ENCODE results near the gene ZFHX3.

ZFHX3 gene

DNA sequence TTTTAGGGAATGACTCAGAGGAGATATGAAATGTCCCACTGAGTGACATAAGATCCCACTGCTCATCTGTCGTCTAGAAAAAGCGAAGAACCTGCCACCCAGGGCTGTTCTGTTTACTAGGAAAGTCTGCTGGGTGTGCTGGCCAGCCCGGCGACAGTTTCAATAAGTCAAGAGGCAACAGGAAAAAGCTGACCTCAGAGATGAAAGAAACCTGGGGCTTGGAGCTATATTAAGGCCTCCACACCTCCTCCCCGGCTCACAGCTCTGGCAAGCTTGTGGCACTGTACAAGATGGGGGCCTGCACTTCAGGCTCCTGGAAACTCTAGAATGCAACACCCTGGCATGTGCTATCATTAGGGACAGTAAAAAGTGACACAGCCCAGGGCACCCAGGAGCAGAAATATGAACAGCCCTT is 10.6 kb downstream of the ZFHX3 start:
- DNase-seq: no peak

DNA sequence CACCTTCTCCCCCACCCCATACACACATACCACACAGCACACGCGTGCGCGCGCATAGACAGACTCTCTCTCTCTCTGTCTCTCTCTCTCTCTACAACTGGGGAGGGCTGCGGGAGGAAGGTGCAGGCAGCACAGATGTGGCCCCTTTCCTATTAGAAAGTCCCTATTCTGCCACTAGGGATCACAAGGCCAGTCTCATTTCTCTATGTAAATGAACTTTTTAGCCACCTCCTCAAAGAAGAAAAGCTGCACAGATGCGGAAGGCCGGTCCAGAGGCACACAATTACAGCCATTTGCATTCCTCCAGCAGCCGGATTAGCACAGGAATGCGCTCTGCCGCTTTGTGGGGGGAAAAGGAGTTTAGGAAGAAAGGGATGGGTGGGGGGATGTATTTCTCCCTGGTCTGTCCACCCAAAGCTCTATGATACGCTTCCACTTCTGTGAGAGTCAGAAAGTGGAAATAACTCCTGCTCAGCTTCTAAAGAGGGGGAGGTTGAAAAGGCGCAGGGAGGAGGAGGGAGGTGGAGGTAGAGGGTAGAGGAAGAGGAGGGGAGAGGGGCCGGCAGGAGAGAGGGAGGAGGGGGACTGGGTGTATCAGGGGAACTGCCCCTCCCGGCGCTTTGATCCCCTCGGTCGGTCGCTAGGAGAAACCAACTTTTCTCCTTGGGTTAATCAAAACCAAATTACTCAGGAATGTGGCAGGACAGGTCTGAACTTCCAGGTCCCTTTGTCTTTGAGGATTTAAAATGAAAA is 11.7 kb downstream of the ZFHX3 start:
- no peak for DNase-seq

DNA sequence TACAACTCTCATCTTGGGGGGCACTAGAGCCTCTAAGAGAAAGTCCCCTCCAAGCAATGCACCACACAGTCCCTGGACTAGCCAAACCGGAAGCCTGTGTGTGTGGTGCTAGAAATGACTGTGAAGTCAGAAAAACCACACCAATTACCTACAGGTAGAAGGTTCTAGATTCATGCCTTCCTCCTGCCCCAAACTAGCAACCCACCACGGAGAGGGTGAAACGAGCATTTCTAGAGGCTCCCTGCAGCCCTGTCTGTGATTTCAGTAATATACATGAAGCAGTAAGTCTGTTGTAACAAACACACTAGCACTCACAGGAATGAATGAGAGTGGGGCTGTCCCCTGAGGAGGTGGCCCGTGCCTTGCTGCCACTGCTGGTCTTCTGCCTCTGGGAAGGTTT is 13.6 kb downstream of the ZFHX3 start:
- no peak for DNase-seq

DNA sequence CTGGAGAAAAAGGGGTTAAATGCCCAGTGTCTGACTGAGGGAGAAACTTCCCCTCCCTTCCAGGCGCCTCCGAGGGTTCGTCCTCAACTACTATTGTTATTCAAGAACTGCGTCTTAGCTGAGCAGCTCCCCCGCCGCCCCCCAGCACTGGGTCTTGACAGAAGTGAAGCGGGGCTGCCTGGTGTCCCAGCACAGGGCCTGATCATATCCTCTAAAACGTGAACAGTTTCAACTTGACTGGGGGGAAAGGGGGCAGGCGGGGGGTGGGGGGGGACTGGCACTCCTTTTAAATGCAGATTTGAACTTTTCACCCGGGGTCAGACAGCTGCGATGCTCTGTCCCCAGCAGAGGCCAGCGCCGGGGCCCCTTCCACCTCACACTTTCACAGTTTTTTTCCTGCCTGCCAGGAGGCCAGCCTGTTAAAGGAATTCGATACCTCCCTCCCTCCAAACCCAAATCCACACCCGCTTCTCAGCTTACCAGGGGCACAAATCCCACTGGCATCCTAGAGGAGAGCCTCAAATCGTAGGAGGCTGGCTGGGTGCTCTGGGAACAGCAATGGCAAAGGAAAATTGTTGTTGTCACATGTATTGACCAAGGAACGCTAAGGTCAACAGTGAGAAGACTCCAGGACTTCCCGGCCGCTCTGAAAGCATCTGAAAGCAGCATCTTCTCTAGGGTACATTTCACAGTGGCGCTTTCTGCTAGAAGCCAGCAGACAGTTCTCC is 14.5 kb downstream of the ZFHX3 start:
- DNase-seq: no peak

DNA sequence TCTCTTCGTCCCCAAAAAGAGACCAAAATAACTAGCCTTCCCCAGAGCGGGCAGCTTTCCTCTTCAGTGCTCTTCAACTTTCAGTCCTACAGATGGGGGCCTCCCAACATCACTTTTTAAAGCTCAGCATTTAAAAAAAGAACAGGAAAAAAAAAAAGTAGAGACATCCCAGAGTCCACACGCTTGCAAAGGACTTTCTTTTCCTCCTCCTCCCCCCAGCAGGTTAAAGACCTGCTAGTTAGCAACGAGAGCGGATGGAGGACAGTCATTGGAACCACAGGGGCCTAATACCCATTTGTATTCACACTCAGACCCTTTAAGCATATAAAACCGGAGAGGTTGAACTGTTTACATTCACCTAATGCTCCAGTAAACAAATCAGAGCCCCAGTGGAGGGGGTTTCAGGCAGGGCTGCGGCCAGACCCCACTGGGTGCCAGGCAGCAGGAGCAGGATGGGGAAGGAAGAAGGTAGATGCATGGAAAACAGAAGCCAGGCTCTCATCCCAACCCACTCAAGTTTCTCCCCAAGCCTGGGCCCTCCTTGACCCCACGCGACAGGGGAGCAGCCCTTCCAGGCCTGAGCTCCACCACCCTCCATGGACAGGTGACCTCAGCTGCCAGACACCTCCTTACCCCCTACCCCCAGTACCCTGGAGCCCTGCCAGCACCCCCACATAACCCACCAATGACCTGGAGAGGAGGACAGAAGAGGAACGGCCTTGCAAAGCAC is 15.2 kb downstream of the ZFHX3 start:
- no peak for DNase-seq

DNA sequence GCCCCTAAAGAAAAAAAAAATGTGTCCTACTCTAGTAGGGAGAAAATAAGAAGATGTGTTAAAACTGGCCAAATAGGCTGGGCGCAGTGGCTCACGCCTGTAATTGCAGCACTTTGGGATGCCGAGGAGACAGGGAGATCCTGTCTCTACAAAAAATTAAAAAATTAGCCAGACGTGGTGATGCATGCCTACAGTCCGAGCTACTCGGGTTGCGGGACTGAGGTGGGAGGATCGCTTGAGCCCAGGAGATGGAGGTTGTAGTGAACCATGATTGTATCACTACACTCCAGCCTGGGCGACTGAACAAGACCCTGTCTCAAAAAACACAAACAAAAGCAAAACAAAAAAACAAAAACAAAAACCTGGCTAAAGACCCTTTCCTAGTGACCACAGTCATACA is 15.9 kb downstream of the ZFHX3 start:
- DNase-seq: no peak

DNA sequence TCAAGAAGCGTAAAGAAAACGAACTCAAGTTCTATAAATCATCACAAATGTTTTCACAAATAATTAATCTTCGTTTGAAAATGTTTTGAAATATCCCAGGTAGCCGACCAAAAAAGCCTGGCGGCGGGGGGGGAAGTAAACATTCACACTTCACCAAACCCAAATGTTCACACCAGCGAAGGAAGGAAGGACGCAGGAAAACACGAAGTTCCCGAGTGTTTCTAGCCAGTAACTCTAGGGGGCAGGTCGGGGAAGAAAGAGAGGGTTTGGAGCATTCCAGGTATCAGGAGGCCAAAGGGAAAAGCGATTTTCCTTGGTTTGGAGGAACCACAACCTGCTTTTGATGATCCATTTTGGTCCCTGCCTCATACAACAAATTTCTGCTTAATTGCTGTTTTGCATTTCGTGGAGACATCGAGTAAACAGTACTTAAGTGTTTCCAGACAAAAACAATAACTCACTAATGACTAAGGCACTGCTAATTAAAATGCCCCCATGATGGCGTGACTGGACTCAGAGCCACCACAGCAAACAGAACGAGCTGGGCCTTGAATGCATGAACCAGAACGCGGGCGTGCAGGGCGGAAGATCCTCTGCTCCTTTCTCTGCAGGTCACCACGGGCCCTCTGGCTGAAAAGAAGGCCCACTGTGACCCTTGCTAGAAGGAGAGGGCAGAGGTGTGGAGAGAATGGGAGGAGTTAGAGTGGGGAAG is 16.6 kb downstream of the ZFHX3 start:
- DNase-seq: no peak

DNA sequence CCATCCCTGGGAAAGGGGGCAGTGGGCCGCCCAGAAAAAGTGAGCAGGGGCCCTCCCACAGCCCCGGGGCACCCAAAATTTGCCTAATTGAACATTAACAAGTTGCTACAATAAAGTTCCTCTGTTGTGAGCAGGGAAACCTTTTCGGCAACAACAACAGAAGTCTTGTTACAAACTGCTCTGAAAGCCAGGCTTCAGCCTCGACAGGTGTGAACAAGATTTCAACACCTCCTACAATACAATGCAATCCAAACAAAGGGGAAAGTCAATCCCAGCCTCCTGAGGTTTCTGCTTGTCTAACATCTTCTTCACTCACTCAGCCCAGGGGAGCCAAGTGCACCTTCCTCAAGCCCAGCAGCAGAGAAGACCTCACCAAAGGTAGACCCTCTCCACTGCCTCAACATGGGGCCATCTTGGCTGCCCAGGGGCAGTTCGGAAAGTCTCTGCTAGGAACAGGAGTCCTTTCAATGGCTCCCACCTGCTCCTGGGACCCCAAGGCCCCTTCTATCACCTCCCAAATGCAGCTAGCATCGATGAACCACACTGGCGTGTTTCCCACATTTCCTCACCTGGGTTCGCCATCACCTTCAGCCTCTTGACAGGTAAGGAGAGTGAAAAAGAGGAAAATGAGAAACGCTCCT is 19.1 kb downstream of the ZFHX3 start:
- no peak for DNase-seq

DNA sequence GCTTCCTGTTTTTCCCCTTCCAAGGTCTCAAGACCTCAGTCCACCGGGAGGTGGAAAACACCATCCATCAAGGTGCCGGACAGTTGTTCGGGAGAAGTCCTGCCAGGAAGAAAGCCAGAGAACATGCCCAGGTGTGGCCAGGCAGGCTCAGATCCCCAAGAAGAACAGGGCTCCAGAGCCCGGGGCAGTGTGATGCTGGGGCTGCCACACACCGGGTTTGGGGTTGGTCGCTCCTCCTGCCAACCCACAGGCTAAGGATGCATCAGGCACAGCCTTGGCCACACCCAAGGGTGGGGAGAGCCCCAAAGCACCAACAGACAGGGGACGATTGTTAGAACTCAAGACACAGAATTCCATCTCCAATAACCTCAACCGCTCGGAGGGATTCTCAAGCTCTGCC is 19.7 kb downstream of the ZFHX3 start:
- no peak for DNase-seq

DNA sequence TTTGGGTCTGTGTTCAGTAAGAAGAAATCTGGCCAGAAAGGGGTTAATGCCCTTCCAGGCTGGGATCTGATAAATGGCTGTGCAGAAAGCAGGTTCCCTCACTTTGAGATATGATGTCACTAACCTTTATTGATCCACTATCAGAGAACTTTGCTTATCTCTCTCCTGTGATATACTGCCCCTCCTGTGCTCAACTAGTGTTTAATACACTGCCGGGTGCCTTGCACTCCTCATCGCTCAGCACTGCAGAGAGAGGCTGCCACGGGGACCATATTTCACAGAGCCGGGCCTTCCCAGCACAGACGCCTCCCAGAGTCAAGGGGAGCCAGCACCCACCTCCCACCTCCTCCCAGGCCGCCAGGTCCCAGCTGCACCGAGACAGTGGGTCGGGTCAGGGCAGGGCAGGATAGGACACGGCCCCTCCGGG is 20.2 kb downstream of the ZFHX3 start:
- no peak for DNase-seq

DNA sequence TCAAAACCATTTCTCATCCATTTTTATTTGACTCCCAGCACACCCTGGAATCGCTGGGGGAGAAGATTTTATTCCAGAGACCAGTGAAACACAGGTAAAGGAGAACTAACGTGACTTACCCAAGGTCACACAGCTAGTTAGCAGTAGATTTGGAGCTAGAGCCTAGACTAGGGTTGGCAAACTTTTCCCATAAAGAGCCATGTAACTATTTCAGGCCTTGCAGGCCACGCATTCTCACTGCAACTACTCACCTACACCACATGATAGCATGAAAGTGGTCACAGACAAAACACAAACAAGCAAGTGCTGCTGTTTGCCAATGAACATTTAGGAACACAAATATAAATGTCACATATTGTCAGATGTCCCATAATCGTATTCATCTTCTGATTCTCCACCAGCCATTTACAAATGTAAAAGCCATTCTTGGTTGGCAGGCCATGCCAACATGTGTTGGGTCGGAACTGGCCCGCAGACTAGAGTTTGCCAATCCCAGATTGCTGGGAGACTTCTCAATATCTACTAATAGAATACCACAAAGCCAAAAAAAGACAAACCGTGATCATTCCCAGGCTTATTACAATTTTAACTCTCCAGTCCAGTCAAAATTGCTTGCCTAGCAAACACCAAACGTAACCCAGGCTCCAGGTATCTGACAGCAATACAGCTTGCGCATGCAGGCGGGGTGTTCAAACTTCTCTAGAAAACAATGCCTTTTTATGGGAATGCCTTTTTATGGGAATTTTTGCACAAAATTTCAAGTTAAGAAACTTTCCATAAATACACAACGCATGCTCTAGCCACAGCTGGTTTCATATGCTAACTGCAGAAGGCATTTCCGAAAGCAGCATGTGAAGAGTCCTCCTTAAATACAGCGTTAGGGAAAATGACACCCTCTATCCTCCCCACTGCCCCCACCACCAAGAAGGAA is 20.9 kb downstream of the ZFHX3 start:
- DNase-seq: no peak

DNA sequence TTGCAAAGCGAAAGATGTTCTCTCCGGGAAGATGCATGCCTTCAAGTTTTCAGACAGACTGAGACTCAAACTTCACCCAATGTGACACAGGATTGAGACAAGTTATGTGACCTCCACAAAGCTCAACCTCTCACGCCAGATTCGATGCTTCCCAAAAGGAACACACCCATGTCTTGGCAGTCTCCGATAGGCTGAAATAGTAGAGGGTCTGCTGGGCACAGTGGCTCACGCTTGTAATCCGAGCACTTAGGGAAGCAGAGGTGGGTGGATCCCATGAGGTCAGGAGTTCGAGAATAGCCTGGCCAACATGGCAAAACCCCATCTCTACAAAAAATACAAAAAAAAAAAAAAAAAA is 22.1 kb downstream of the ZFHX3 start:
- no peak for DNase-seq

DNA sequence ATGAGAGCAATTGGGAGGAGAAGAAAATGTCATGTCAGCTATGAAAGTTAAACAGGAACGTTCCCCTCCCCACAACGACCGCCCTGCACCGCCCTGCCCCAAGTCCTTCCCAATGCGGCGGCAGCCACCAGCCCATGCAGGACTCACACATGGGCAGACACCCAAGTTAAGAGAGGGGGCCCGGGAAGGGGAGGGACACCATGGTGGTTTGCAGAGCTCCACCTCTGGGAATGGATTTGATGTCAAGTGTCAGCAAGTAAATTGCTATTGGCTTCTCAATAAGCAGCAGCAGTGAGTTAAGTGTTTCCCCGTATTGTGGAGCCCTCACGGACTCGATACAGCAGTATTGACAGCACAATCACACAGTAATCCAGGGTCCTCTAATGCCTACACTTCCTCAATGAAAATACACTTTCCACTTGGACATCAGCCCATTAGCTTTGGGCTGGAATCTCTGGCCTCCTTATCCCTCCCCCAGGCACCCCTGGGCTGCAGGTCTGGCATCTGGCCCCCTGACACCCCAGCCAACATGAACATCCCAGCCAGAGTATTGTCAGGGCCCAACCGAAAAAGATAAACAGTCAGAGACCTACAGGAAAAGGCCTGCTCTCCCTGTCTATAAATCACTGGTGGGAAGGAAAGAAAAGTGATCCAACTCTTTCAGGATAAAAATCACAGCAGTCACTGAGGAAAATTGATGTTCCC is 22.6 kb downstream of the ZFHX3 start:
- DNase-seq: no peak

DNA sequence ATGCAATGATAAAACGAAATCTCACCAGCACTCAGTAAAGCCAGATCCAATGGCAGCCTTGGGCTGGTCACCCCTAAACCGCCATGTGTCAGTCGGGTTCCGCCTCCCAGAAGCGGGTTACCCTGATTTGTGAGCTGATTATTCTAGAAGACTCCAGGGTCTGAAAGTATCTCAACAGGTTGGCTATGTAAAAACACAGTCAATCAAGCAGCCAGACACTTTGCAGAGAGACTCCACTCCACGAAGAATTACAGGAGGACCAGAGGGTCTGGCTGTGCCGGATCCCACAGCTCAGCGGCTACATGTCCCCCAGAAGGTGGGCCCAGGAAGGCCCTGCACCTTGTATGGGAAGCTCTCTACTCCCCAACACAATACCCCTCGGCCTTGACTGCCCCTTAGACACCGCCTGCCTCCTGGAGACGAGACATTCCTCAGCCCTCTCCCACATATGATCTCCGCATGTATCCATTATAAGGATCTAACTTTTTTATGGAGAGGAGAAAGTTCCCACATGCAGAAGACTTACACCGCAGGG is 23.3 kb downstream of the ZFHX3 start:
- no peak for DNase-seq

DNA sequence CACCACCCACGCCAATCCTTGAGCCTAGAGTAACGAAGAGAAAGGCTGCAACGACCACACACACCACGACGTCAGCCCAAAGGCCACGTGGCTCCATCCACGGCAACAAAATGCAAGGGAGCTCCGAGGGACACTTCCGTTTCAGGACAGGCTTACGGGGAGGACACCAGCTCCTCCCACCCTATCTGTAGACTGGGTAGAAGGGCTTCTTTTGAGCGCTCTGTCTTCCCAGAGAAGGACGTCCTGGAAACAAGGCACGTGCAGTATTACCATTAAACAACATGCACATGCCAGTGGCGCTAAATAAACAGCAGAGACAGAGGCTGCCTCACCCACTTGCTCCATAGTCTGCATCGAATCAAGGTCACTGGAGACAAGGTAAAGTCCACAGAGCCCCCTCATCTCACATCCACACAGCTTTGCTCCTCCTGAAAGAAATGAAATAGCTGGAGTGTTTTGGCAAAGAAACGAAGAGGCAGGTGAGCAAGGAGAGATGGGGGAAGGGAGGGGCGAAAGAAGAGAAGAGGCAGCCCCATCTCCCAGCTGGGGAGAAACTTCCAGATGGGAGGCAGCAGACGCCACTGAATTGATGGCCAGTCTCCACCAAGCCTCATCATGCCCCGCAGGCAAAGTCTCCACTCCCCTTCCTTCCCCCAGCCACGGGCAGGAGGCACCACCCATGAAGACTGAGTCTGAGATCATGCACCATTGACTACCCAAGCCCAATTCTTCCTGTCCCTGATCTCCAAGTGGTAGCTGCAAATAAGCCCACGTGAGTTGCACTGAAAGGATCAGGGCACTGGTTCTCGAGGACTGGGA is 24.0 kb downstream of the ZFHX3 start:
- DNase-seq: no peak

DNA sequence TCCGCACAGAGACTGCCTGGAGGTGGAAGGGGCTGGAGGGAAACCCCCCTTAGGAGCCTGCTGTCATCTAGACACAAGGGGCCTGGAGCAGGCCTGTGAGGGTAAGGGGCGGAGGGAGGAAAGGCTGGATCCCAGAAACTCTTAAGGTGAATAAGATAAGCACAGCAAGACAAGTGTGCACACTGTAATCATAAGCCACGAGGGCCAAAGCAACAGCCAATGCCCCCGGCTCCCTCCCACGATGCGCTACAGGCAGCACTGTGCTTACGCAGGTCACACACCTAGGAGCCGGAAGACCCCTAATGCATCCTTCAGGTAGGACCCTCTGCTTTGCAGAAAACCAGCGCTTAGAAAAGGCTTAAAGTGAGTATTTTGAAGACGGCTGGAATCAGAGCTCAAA is 24.6 kb downstream of the ZFHX3 start:
- DNase-seq: no peak

DNA sequence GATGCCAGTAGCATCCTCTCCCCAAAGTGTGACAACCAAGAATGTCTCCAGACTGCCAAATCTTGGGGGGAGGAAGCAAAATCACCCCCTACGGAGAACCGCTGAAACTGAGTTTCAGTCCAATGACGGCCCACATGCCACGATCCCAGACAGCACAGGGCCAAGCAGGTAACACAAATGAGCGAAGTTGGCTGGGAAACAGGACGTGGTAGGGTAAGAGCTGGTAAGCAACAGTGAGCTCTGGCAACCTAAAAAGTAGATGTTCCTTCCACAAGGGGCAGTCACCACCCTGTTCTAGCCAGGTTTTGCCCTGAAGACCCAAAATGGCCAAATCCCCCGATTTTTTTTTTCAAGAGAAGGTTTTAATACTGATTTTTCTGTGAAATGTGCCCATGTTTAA is 25.4 kb downstream of the ZFHX3 start:
- DNase-seq: no peak

DNA sequence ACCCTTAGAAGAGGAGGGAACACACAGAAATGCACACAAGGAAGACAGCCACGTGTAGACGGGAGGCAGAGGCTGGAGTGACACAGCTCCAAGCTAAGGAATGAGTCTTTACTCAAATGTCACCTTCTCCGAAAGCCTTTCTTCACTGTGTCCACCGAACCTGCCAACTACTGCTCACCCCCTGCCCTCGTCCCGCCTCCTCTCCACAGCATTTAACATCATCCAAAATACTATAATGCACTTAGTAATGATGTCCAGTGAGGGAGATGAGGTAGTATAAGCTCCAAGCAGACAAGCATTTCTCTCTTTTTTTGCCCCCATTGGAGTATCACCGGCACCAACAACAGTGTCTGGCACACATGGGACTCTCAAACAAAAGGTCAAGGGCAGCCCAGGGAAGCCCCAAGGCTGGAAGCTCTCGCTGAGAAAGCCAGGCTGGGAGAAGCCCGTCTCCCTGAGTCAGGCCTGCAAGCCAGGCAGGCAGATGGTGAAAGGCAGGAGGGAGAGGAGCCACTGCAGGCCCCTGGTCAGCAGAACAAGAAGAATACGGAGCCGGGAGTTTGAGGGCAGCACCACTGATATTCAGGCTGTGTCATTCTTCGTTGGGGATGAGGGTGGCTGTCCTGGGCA is 25.9 kb downstream of the ZFHX3 start:
- DNase-seq: no peak

DNA sequence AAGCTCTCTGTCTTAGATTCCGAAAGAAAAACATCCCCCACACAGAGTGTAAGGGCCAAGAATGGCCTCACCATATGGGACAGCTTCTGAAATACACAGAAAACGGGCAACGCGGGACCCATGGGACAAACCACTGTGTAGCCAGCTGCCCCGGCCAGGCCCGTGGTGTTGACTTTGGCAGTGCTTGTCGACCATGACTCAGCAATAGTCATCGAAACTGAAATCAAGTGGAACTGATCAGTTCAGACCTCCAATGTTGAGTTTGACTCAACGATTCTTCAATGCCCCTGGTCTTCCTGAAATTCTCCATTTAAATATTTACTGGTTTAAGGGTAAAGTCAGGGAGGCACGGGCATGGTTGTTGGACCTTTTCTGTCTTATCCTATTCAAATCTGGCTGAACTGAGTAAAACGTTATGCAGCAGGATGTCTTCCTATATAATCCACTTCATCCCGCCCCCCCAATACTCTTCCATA is 27.5 kb downstream of the ZFHX3 start:
- no peak for DNase-seq
